Smooth muscle cell (in vitro differentiated cells): ENCODE results near the gene PKHD1. TPM values are rescaled to one million over a fixed set of nuclear protein-coding genes. Genes with fewer than 3 reads are reported as not detected.

Experiments
- DNase-seq: peaks from one replicate; lab custom pipeline; 2025; ENCODE audit not compliant: unreplicated experiment; lab: John Stamatoyannopoulos, UW
- H2AFZ ChIP-seq: fragments of 200-600 bp; sonication (generic); 2 replicates; pipeline ENCODE4 v1.6.0; 2016; ENCODE audit warnings: antibody characterized with exemption, low read depth, mild to moderate bottlenecking
- H3F3A ChIP-seq: fragments of 200-600 bp; sonication (generic); 2 replicates; pipeline ENCODE4 v1.6.0; 2017; ENCODE audit warnings: antibody characterized with exemption, low read depth
- H3K27ac ChIP-seq: fragments of 200-600 bp; sonication (generic); 2 replicates; pipeline ENCODE4 v1.5.1; 2016; ENCODE audit warnings: low read depth, mild to moderate bottlenecking
- H3K27me3 ChIP-seq: fragments of 200-600 bp; sonication (generic); 2 replicates; pipeline ENCODE4 v1.6.1; 2016; ENCODE audit warnings: low read depth, mild to moderate bottlenecking
- H3K36me3 ChIP-seq: fragments of 200-600 bp; sonication (generic); 2 replicates; pipeline ENCODE4 v1.5.1; 2016; ENCODE audit warnings: low read depth
- H3K4me1 ChIP-seq: fragments of 200-600 bp; sonication (generic); 2 replicates; pipeline ENCODE4 v1.5.1; 2016; ENCODE audit warnings: low read depth
- H3K4me2 ChIP-seq: fragments of 200-600 bp; sonication (generic); 2 replicates; pipeline ENCODE4 v1.6.0; 2016; ENCODE audit warnings: mild to moderate bottlenecking
- H3K4me3 ChIP-seq: fragments of 200-600 bp; sonication (generic); 2 replicates; pipeline ENCODE4 v1.5.1; 2016; ENCODE audit warnings: mild to moderate bottlenecking
- H3K79me2 ChIP-seq: fragments of 200-600 bp; sonication (generic); 2 replicates; pipeline ENCODE4 v1.6.0; 2016; ENCODE audit warnings: low read depth, mild to moderate bottlenecking
- H3K9ac ChIP-seq: fragments of 200-600 bp; sonication (generic); 2 replicates; pipeline ENCODE4 v1.6.0; 2016; ENCODE audit warnings: low read depth
- H3K9me3 ChIP-seq: fragments of 200-600 bp; sonication (generic); replicated peaks from 2 replicates; pipeline ENCODE4 v1.5.1; 2016; ENCODE audit warnings: low read depth
- H4K20me1 ChIP-seq: fragments of 200-600 bp; sonication (generic); 2 replicates; pipeline ENCODE4 v1.6.0; 2016; ENCODE audit warnings: low read depth
- CTCF ChIP-seq: fragments of 200-600 bp; sonication (generic); IDR thresholded peaks from 2 replicates; pipeline ENCODE4 v1.5.1; 2017; ENCODE audit warnings: borderline replicate concordance, mild to moderate bottlenecking, antibody characterized with exemption; ENCODE audit not compliant: insufficient read depth, poor library complexity, severe bottlenecking
- WGBS: methylation state at CpG from one replicate; pipeline ENCODE4 v1.1.7; 2016; ENCODE audit warnings: low lambda C conversion rate; 5-methylcytosine and 5-hydroxymethylcytosine counted together
- polyA plus RNA-seq: library from polyadenylated mRNA; unstranded; fragments of >200 nt; fragmentation: Nextera tagmentation; extraction: Ambion mirVana; gene quantifications from 2 replicates; pipeline ENCODE4 v1.2.1, GENCODE V29; 2016
- total RNA-seq: library from RNA; depleted of rRNA; stranded (reverse); fragments of >200 nt; gene quantifications from 2 replicates; pipeline ENCODE4 v1.2.3, GENCODE V29; 2014

PKHD1 gene
- total and polyA plus RNA-seq, 2 experiments from 2014 or later = not detected

- Histone ChIP-seq H3K9ac (no peak overlapping the region), H3K27me3 (peaks cover 7% of the 10 kb centered on the region), H3K4me1 (no peaks in the 10 kb centered on the region), H3K36me3 (no peaks in the 10 kb centered on the region), H3K27ac (no peak overlapping the region), H2AFZ (no peak overlapping the region), H4K20me1 (no peaks in the 10 kb centered on the region), H3K4me3 (peak overlapping the region; percentile 19), H3F3A (no peaks in the 10 kb centered on the region), H3K4me2 (no peak overlapping the region), H3K79me2 (no peaks in the 10 kb centered on the region), H3K9me3 (no peaks in the 10 kb centered on the region)
- no peak for TF ChIP-seq CTCF
- 87% methylated on average over 5 of the region's 5 CpGs for WGBS
- DNase-seq = no peak
These were observed 672 bp downstream of the PKHD1 start for GRCh38 chr6:52086741-52087140.

GRCh38 chr6:52081237-52081636, 6.2 kb downstream of the PKHD1 start:
- Histone ChIP-seq H3K4me3 (no peak overlapping the region), H3K9me3 (no peaks in the 10 kb centered on the region), H3K36me3 (no peaks in the 10 kb centered on the region), H3F3A (no peaks in the 10 kb centered on the region), H2AFZ (no peak overlapping the region), H3K4me2 (no peak overlapping the region), H3K27me3 (peaks cover 16% of the 10 kb centered on the region), H3K79me2 (no peaks in the 10 kb centered on the region), H3K27ac (no peak overlapping the region), H4K20me1 (no peaks in the 10 kb centered on the region), H3K9ac (no peak overlapping the region), H3K4me1 (peaks cover 12% of the 10 kb centered on the region)
- DNase-seq = no peak
- TF ChIP-seq CTCF = no peak
- 92% methylated on average over 4 of the region's 4 CpGs for WGBS

GRCh38 chr6:52077961-52078625, 9.3 kb downstream of the PKHD1 start:
- 55% methylated on average over 8 of the region's 8 CpGs for WGBS
- no peak for DNase-seq
- no peak overlapping the region for H2AFZ ChIP-seq

More at GRCh38 chr6:52077961-52078625, 9.3 kb downstream of the PKHD1 start:
- Histone ChIP-seq H4K20me1 (no peaks in the 10 kb centered on the region), H3K27me3 (peaks cover 17% of the 10 kb centered on the region), H3K9me3 (no peaks in the 10 kb centered on the region), H3K9ac (no peak overlapping the region), H3K4me1 (peaks cover 12% of the 10 kb centered on the region), H3K27ac (no peak overlapping the region), H3K4me3 (no peak overlapping the region), H3K36me3 (no peaks in the 10 kb centered on the region), H3K79me2 (no peaks in the 10 kb centered on the region), H3F3A (no peaks in the 10 kb centered on the region), H3K4me2 (no peak overlapping the region)
- no peak for TF ChIP-seq CTCF
